DND-41 (cell line): ENCODE data around the gene PIAS1.
A peak's percentile ranks its signal among the peaks of the same experiment; 100 is the strongest.

Source experiments
- ATAC-seq: fragments of 200-7000 bp; cut with Tn5 transposase; 3 replicates; pipeline ENCODE4 v1.9.1; 2021; ENCODE audit warnings: low read depth; ENCODE audit not compliant: insufficient read depth
- DNase-seq: peaks from one replicate; pipeline ENCODE4 v3.0.0-alpha.2; 2020
- H2AFZ ChIP-seq: 2 replicates; pipeline ENCODE4 v1.6.0; 2012; ENCODE audit warnings: low read depth, low read length
- H3K27ac ChIP-seq: 2 replicates; pipeline ENCODE4 v1.5.1; 2012; ENCODE audit warnings: low read length, inconsistent platforms
- H3K27me3 ChIP-seq: fragments of 200-600 bp; sonication (generic); 2 replicates; pipeline ENCODE4 v1.6.0; 2012; ENCODE audit warnings: low read length, mild to moderate bottlenecking, inconsistent platforms; ENCODE audit not compliant: insufficient read depth, poor library complexity
- H3K36me3 ChIP-seq: 2 replicates; pipeline ENCODE4 v1.5.1; 2012; ENCODE audit warnings: low read length, inconsistent platforms; ENCODE audit not compliant: insufficient read depth
- H3K4me1 ChIP-seq: 2 replicates; pipeline ENCODE4 v1.5.1; 2012; ENCODE audit warnings: mild to moderate bottlenecking, low read length; ENCODE audit not compliant: insufficient read depth
- H3K4me2 ChIP-seq: 2 replicates; pipeline ENCODE4 v1.6.0; 2012; ENCODE audit warnings: mild to moderate bottlenecking, moderate library complexity, low read length, inconsistent platforms; ENCODE audit not compliant: insufficient read depth
- H3K4me3 ChIP-seq, 2 experiments: fragments of 200-600 bp in 1 of 2; shearing (Covaris generic) in 1 of 2; 2 replicates each; pipeline ENCODE4 v1.5.1; 2012 to 2016; ENCODE audit warnings: inconsistent platforms in 2 of 2, low read length in 2 of 2, mild to moderate bottlenecking in 2 of 2, low read depth in 1 of 2, moderate library complexity in 1 of 2
- H3K79me2 ChIP-seq: 2 replicates; pipeline ENCODE4 v1.6.0; 2012; ENCODE audit warnings: low read length, inconsistent platforms; ENCODE audit not compliant: insufficient read depth
- H3K9ac ChIP-seq: 2 replicates; pipeline ENCODE4 v1.6.0; 2012; ENCODE audit warnings: low read depth, mild to moderate bottlenecking, inconsistent platforms, low read length, moderate library complexity
- H3K9me3 ChIP-seq: 2 replicates; pipeline ENCODE4 v1.5.1; 2012; ENCODE audit warnings: low read length, moderate library complexity, mild to moderate bottlenecking, inconsistent platforms; ENCODE audit not compliant: insufficient read depth, severe bottlenecking
- H4K20me1 ChIP-seq: 2 replicates; pipeline ENCODE4 v1.6.0; 2012; ENCODE audit warnings: low read length; ENCODE audit not compliant: insufficient read depth
- CTCF ChIP-seq: IDR thresholded peaks from 2 replicates; pipeline ENCODE4 v1.5.1; 2012; ENCODE audit warnings: borderline replicate concordance, low read length, moderate library complexity, mild to moderate bottlenecking; ENCODE audit not compliant: poor library complexity, severe bottlenecking; ENCODE audit errors: extremely low read depth
- EZH2 ChIP-seq: IDR thresholded peaks from 3 replicates; pipeline ENCODE4 v1.6.1; 2012; ENCODE audit warnings: borderline replicate concordance, low read depth, mild to moderate bottlenecking, moderate library complexity, low read length, inconsistent platforms; ENCODE audit not compliant: severe bottlenecking

PIAS1 gene

GRCh38 chr15:68053001-68053400 is 1.1 kb upstream of the PIAS1 start:
- no peak overlapping the region for H3K4me2 ChIP-seq
- TF ChIP-seq EZH2 (no peak), CTCF (no peak)
- no peaks in the 10 kb centered on the region for H3K36me3 ChIP-seq
- ATAC-seq, result no peak
- no peaks in the 10 kb centered on the region for H3K9me3 ChIP-seq
- H4K20me1 ChIP-seq, result peaks cover 26% of the 10 kb centered on the region
- no peak overlapping the region for H3K27ac ChIP-seq
- no peak overlapping the region for H3K4me3 ChIP-seq
- no peaks in the 10 kb centered on the region for H3K27me3 ChIP-seq
- peaks cover 38% of the 10 kb centered on the region for H3K79me2 ChIP-seq
- DNase-seq, result no peak
- no peak overlapping the region for H3K9ac ChIP-seq
- 0 out of 2 replicates have a peak overlapping the region, but pooled peaks have one; percentile 96 for H2AFZ ChIP-seq
- peaks cover 29% of the 10 kb centered on the region for H3K4me1 ChIP-seq

GRCh38 chr15:68054628-68055223 is 611 bp downstream of the PIAS1 start:
- peak overlapping the region; percentile 56 to 89 for H3K4me3 ChIP-seq
- H3K9ac ChIP-seq, result peak overlapping the region; percentile 82
- peaks cover 32% of the 10 kb centered on the region for H3K4me1 ChIP-seq
- H3K27ac ChIP-seq, result peak overlapping the region; percentile 72
- H3K4me2 ChIP-seq, result peak overlapping the region; percentile 67
- ATAC-seq (peak; percentile 41), DNase-seq (peak; percentile 56)
- no peaks in the 10 kb centered on the region for H3K9me3 ChIP-seq
- no peaks in the 10 kb centered on the region for H3K36me3 ChIP-seq
- H3K79me2 ChIP-seq, result peaks cover 56% of the 10 kb centered on the region
- no peak for TF ChIP-seq CTCF
- no peak for TF ChIP-seq EZH2
- peak overlapping the region; percentile 65 for H2AFZ ChIP-seq
- H4K20me1 ChIP-seq, result peaks cover 40% of the 10 kb centered on the region
- no peaks in the 10 kb centered on the region for H3K27me3 ChIP-seq

GRCh38 chr15:68055224-68055705 is 1.1 kb downstream of the PIAS1 start:
- Histone ChIP-seq H3K36me3 (no peaks in the 10 kb centered on the region), H4K20me1 (peaks cover 44% of the 10 kb centered on the region), H3K4me2 (peak overlapping the region; percentile 67), H3K27ac (peak overlapping the region; percentile 72), H3K27me3 (no peaks in the 10 kb centered on the region), H3K9ac (peak overlapping the region; percentile 82), H3K79me2 (peaks cover 61% of the 10 kb centered on the region), H2AFZ (peak overlapping the region; percentile 41; the same call in 1 of the 2 replicates), H3K9me3 (no peaks in the 10 kb centered on the region), H3K4me1 (peaks cover 32% of the 10 kb centered on the region), H3K4me3 (peak overlapping the region; percentile 56 to 89; a peak in 3 of 4 replicates)
- ATAC-seq, result peak; percentile 63
- TF ChIP-seq CTCF (no peak), EZH2 (no peak)
- peak; percentile 65 for DNase-seq
